H9 (cell line): ENCODE measurements around the gene LSM7. TPM values are rescaled to one million over a fixed set of nuclear protein-coding genes. Genes with fewer than 3 reads are reported as not detected.

ENCODE experiments used
- DNase-seq: peaks from one replicate; pipeline ENCODE4 v3.0.0-alpha.2; 2017
- H2AFZ ChIP-seq: one replicate; pipeline ENCODE4 v1.6.1; 2013; ENCODE audit warnings: mild to moderate bottlenecking, low read length, control low read depth, moderate library complexity
- H2AK5ac ChIP-seq: 2 replicates; pipeline ENCODE4 v1.6.1; 2013; ENCODE audit warnings: low read length, control low read depth, mixed read lengths; ENCODE audit not compliant: insufficient read length
- H2BK120ac ChIP-seq: one replicate; pipeline ENCODE4 v1.6.1; 2013; ENCODE audit warnings: low read depth, mild to moderate bottlenecking, low read length, control low read depth, inconsistent platforms; ENCODE audit not compliant: poor library complexity, severe bottlenecking
- H2BK12ac ChIP-seq: 2 replicates; pipeline ENCODE4 v1.6.1; 2013; ENCODE audit warnings: low read length, control low read depth, mixed read lengths, low read depth; ENCODE audit not compliant: insufficient read length
- H2BK15ac ChIP-seq: 2 replicates; pipeline ENCODE4 v1.6.1; 2013; ENCODE audit warnings: low read depth, low read length, control low read depth
- H2BK20ac ChIP-seq: one replicate; pipeline ENCODE4 v1.6.1; 2013; ENCODE audit warnings: low read depth, mild to moderate bottlenecking, low read length, control low read depth, inconsistent platforms; ENCODE audit not compliant: poor library complexity, severe bottlenecking
- H2BK5ac ChIP-seq: 2 replicates; pipeline ENCODE4 v1.6.1; 2013; ENCODE audit warnings: low read length, control low read depth, mixed read lengths; ENCODE audit not compliant: insufficient read length
- H3K14ac ChIP-seq: 2 replicates; pipeline ENCODE4 v1.6.1; 2013; ENCODE audit warnings: low read length, control low read depth; ENCODE audit not compliant: insufficient read depth
- H3K18ac ChIP-seq: 2 replicates; pipeline ENCODE4 v1.6.1; 2013; ENCODE audit warnings: low read depth, mild to moderate bottlenecking, mixed read lengths, low read length, control low read depth; ENCODE audit not compliant: insufficient read length
- H3K23ac ChIP-seq: 2 replicates; pipeline ENCODE4 v1.6.1; 2013; ENCODE audit warnings: low read length, control low read depth, mixed read lengths, low read depth; ENCODE audit not compliant: insufficient read length
- H3K23me2 ChIP-seq: 2 replicates; pipeline ENCODE4 v1.6.1; 2013; ENCODE audit warnings: low read depth, mild to moderate bottlenecking, mixed read lengths, low read length, control low read depth; ENCODE audit not compliant: insufficient read length, poor library complexity, severe bottlenecking
- H3K27ac ChIP-seq: 2 replicates; pipeline ENCODE4 v1.5.1; 2013; ENCODE audit warnings: low read length, control low read depth, mixed read lengths, low read depth; ENCODE audit not compliant: insufficient read length
- H3K27me3 ChIP-seq: 2 replicates; pipeline ENCODE4 v1.6.1; 2013; ENCODE audit warnings: low read length, control low read depth, inconsistent platforms; ENCODE audit not compliant: insufficient read depth
- H3K4ac ChIP-seq: 2 replicates; pipeline ENCODE4 v1.6.1; 2013; ENCODE audit warnings: low read depth, mild to moderate bottlenecking, control low read depth, inconsistent platforms, low read length, moderate library complexity
- H3K4me1 ChIP-seq: 2 replicates; pipeline ENCODE4 v1.6.1; 2013; ENCODE audit warnings: low read length, control low read depth, inconsistent platforms; ENCODE audit not compliant: insufficient read depth
- H3K4me2 ChIP-seq: 2 replicates; pipeline ENCODE4 v1.6.1; 2013; ENCODE audit warnings: low read length, control low read depth, mixed read lengths; ENCODE audit not compliant: insufficient read length, insufficient read depth
- H3K56ac ChIP-seq: 2 replicates; pipeline ENCODE4 v1.6.1; 2013; ENCODE audit warnings: low read depth, mild to moderate bottlenecking, mixed read lengths, low read length, control low read depth; ENCODE audit not compliant: insufficient read length
- H3K79me1 ChIP-seq: 2 replicates; pipeline ENCODE4 v1.6.1; 2013; ENCODE audit warnings: low read depth, mild to moderate bottlenecking, moderate library complexity, low read length, control low read depth, inconsistent platforms; ENCODE audit not compliant: insufficient read depth, poor library complexity, severe bottlenecking
- H3K79me2 ChIP-seq: 2 replicates; pipeline ENCODE4 v1.6.1; 2013; ENCODE audit warnings: low read length, control low read depth, inconsistent platforms; ENCODE audit not compliant: insufficient read depth
- H3K9ac ChIP-seq: 2 replicates; pipeline ENCODE4 v1.6.1; 2013; ENCODE audit warnings: low read length, control low read depth, mixed read lengths; ENCODE audit not compliant: insufficient read length; ENCODE audit errors: extremely low read depth
- H3K9me3 ChIP-seq: one replicate; pipeline ENCODE4 v1.6.1; 2013; ENCODE audit warnings: low read depth, low read length, inconsistent platforms; ENCODE audit not compliant: control insufficient read depth
- H3T11ph ChIP-seq: one replicate; pipeline ENCODE4 v1.6.1; 2013; ENCODE audit warnings: mild to moderate bottlenecking, low read length, control low read depth, inconsistent platforms
- H4K20me1 ChIP-seq: one replicate; pipeline ENCODE4 v1.6.1; 2013; ENCODE audit not compliant: control insufficient read depth, insufficient read length, insufficient read depth
- H4K5ac ChIP-seq: 2 replicates; pipeline ENCODE4 v1.6.1; 2013; ENCODE audit warnings: low read depth, mild to moderate bottlenecking, mixed read lengths, low read length, control low read depth; ENCODE audit not compliant: insufficient read length
- H4K8ac ChIP-seq: replicated peaks from 2 replicates; pipeline ENCODE4 v1.6.1; 2013; ENCODE audit warnings: low read length, control low read depth, mixed read lengths, low read depth; ENCODE audit not compliant: insufficient read length
- H4K91ac ChIP-seq: 2 replicates; pipeline ENCODE4 v1.6.1; 2013; ENCODE audit warnings: low read depth, mild to moderate bottlenecking, moderate library complexity, mixed read lengths, low read length, control low read depth; ENCODE audit not compliant: insufficient read length
- H3K27ac Mint-ChIP-seq, 3 experiments: 2 replicates in 2 of 3; 3 replicates in 1 of 3; pipeline ENCODE4 v1.8.0; 2020 to 2021; ENCODE audit warnings: mixed read lengths in 3 of 3, mild to moderate bottlenecking in 1 of 3, moderate library complexity in 1 of 3
- H3K27me3 Mint-ChIP-seq: 2 replicates; pipeline ENCODE4 v1.8.0; 2021; ENCODE audit warnings: low read depth, mild to moderate bottlenecking, moderate library complexity, mixed read lengths
- H3K36me3 Mint-ChIP-seq, 3 experiments: 2 replicates in 2 of 3; 3 replicates in 1 of 3; pipeline ENCODE4 v1.8.0; 2020 to 2021; ENCODE audit warnings: low read depth in 3 of 3, mixed read lengths in 3 of 3; ENCODE audit not compliant: insufficient read depth in 1 of 3
- H3K4me1 Mint-ChIP-seq, 2 experiments: 2 replicates each; pipeline ENCODE4 v1.8.0; 2020; ENCODE audit warnings: mixed read lengths in 2 of 2
- H3K4me3 Mint-ChIP-seq, 2 experiments: 2 replicates in 1 of 2; 3 replicates in 1 of 2; pipeline ENCODE4 v1.8.0; 2020 to 2021; ENCODE audit warnings: mild to moderate bottlenecking in 2 of 2, mixed read lengths in 2 of 2, moderate library complexity in 1 of 2
- H3K9me3 Mint-ChIP-seq, 2 experiments: 2 replicates in 1 of 2; 3 replicates in 1 of 2; pipeline ENCODE4 v1.8.0; 2020; ENCODE audit warnings: mild to moderate bottlenecking in 2 of 2, mixed read lengths in 2 of 2, moderate library complexity in 1 of 2
- CTCF ChIP-seq: fragments of 200-600 bp; sonication (generic); conservative IDR thresholded peaks from 3 replicates; pipeline ENCODE4 v1.8.0; 2021; ENCODE audit warnings: antibody characterized with exemption, mild to moderate bottlenecking
- WGBS: extraction: QIAGEN DNeasy Blood & Tissue Kit; methylation state at CpG from one replicate; pipeline ENCODE4 v1.1.7; 2013; ENCODE audit warnings: missing lambda C conversion rate, low lambda C conversion rate, mixed read lengths; ENCODE audit not compliant: insufficient read length; ENCODE audit errors: extremely low coverage; 5-methylcytosine and 5-hydroxymethylcytosine counted together
- total RNA-seq: library from RNA; stranded (reverse); gene quantifications from 2 replicates; pipeline ENCODE4 v1.2.1, GENCODE V29; 2021

The LSM7 gene
- total RNA-seq, 1 experiment from 2014 or later = 187 TPM

GRCh38 chr19:2331601-2332246 is 3.3 kb upstream of the LSM7 start:
- no peak overlapping the region for H3K4me2 ChIP-seq
- H3K27me3 ChIP-seq = no peaks in the 10 kb centered on the region
- H3K4me1 ChIP-seq = peaks cover 5% of the 10 kb centered on the region; the same call in 1 of the 2 replicates
- H3K79me2 ChIP-seq = peaks cover 7% of the 10 kb centered on the region; the same call in 1 of the 2 replicates
- no peak overlapping the region for H2BK15ac ChIP-seq
- Mint-ChIP-seq H3K4me3 (peak overlapping the region; percentile 43 to 67; a peak in 2 of 5 replicates), H3K4me1 (peaks cover 36 to 51% of the 10 kb centered on the region in 2 experiments), H3K27ac (peak overlapping the region; percentile 69 to 84 (median 73); a peak in 5 of 7 replicates), H3K27me3 (peaks cover 1% of the 10 kb centered on the region; the same call in 1 of the 2 replicates), H3K36me3 (peaks cover 7 to 22% (median 16%) of the 10 kb centered on the region in 3 experiments), H3K9me3 (peaks cover 3 to 6% of the 10 kb centered on the region in 2 experiments; a peak in 4 of 5 replicates)
- H2AK5ac ChIP-seq = no peak overlapping the region
- no peak overlapping the region for H3K27ac ChIP-seq
- H3K23me2 ChIP-seq = peaks cover 9% of the 10 kb centered on the region
- H3K4ac ChIP-seq = no peak overlapping the region
- H2AFZ ChIP-seq = no peak overlapping the region
- H4K91ac ChIP-seq = no peak overlapping the region
- no peak overlapping the region for H3K56ac ChIP-seq
- H3K79me1 ChIP-seq = peaks cover 2% of the 10 kb centered on the region
- H3T11ph ChIP-seq = no peak overlapping the region
- no peak for DNase-seq
- no peak overlapping the region for H4K5ac ChIP-seq
- H3K9ac ChIP-seq = no peak overlapping the region
- H4K20me1 ChIP-seq = peaks cover 5% of the 10 kb centered on the region
- H3K23ac ChIP-seq = no peak overlapping the region
- no peak overlapping the region for H4K8ac ChIP-seq
- no peaks in the 10 kb centered on the region for H3K9me3 ChIP-seq
- no peak overlapping the region for H2BK120ac ChIP-seq
- TF ChIP-seq CTCF = no peak
- WGBS = no CpG with 5 or more reads among the region's 12 CpGs
- no peak overlapping the region for H2BK12ac ChIP-seq
- H3K18ac ChIP-seq = no peak overlapping the region
- H3K14ac ChIP-seq = no peak overlapping the region; the same call in 1 of the 2 replicates
- no peak overlapping the region for H2BK5ac ChIP-seq
- no peak overlapping the region for H2BK20ac ChIP-seq
